Measurements from ENCODE around the gene INHBB. TPM values are rescaled to one million over a fixed set of nuclear protein-coding genes. Genes with fewer than 3 reads are reported as not detected.

The INHBB gene
- polyA plus RNA-seq, 2 of the 4 experiments (the other 2 are of a cell fraction): 7.2 to 25.3 TPM

GRCh38 chr2:120400551-120400950 is 54.6 kb downstream of the INHBB start (continued):
- no peak for TF ChIP-seq BCL3 (IDR thresholded peaks at IDR 0.05)
- TF ChIP-seq EP300 (IDR thresholded peaks at IDR 0.05): no peak
- TF ChIP-seq POLR2A (IDR thresholded peaks at IDR 0.05; ENCODE audit: low read length): no peak
- no peak for TF ChIP-seq KDM5A (IDR thresholded peaks at IDR 0.05)

Other genes with a start within 250 kb of the INHBB start
- gene TMEM185B, start 122.7 kb upstream of the INHBB start, polyA plus RNA-seq (2011; rRNA removed): 41.8 and 48.5 TPM in 2 replicates
- 28.7 to 31.5 TPM (median 30.3 TPM) in 3 replicates for gene TMEM185B, start 122.7 kb upstream of the INHBB start, polyA plus RNA-seq (2017; fragmentation: RNase III; extraction: RNeasy Plus Mini Kit Qiagen cat#74134 plus additional on column Dnase treatment)
- gene RALB, start 93.3 kb upstream of the INHBB start, polyA plus RNA-seq (2011; rRNA removed): 65.9 and 72.9 TPM in 2 replicates
- 71.5 to 77.4 TPM (median 76.5 TPM) in 3 replicates for gene RALB, start 93.3 kb upstream of the INHBB start, polyA plus RNA-seq (2017; fragmentation: RNase III; extraction: RNeasy Plus Mini Kit Qiagen cat#74134 plus additional on column Dnase treatment)